PFSK-1 (cell line): ENCODE results near the gene MCCC2.

Experiments
- FOXP2 ChIP-seq: optimal IDR thresholded peaks from 2 replicates; pipeline ENCODE3; 2011; ENCODE audit warnings: borderline replicate concordance, control low read depth, inconsistent platforms; ENCODE audit not compliant: insufficient read depth; ENCODE audit errors: extremely low read length, extremely low read depth
- POLR2AphosphoS5 ChIP-seq: IDR thresholded peaks from 2 replicates; pipeline ENCODE4 v1.6.1; 2012; ENCODE audit warnings: low read depth, mild to moderate bottlenecking, control low read depth, low read length, moderate library complexity
- SIN3A ChIP-seq: IDR thresholded peaks from 2 replicates; pipeline ENCODE4 v1.6.1; 2012; ENCODE audit warnings: mild to moderate bottlenecking, low read length, moderate library complexity, borderline replicate concordance; ENCODE audit not compliant: insufficient read depth
- TAF1 ChIP-seq: IDR thresholded peaks from 2 replicates; pipeline ENCODE4 v1.6.1; 2012; ENCODE audit warnings: low read length, control low read depth, borderline replicate concordance; ENCODE audit not compliant: insufficient read depth
- TF ChIP-seq, protein P1 (sequence below), 2 experiments: IDR thresholded peaks; 2 replicates each; pipeline versions ENCODE4 v1.6.1 to v1.8.0; 2011 to 2012; ENCODE audit warnings: low read depth in 2 of 2, low read length in 2 of 2, control low read depth in 1 of 2, inconsistent platforms in 1 of 2, mild to moderate bottlenecking in 1 of 2, moderate library complexity in 1 of 2; ENCODE audit not compliant: insufficient read depth in 1 of 2

DNA sequence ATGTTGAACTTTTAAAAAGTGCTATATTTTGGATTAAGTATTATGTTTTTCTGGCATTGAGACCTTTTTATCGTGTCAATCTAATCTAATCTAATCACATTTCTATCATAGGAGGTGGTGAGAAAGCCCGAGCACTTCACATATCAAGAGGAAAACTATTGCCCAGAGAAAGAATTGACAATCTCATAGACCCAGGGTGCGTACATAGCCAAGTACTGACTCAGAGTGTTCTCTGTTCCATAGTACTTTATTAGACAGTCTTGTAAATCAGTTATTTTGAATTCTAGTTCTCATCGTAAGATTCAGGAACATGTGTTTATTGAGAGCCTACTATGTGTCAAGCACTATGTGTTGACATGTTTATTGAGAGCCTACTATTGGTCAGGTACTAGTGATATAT lies 9.0 kb downstream of the MCCC2 start:
- TF ChIP-seq, protein P1, sequence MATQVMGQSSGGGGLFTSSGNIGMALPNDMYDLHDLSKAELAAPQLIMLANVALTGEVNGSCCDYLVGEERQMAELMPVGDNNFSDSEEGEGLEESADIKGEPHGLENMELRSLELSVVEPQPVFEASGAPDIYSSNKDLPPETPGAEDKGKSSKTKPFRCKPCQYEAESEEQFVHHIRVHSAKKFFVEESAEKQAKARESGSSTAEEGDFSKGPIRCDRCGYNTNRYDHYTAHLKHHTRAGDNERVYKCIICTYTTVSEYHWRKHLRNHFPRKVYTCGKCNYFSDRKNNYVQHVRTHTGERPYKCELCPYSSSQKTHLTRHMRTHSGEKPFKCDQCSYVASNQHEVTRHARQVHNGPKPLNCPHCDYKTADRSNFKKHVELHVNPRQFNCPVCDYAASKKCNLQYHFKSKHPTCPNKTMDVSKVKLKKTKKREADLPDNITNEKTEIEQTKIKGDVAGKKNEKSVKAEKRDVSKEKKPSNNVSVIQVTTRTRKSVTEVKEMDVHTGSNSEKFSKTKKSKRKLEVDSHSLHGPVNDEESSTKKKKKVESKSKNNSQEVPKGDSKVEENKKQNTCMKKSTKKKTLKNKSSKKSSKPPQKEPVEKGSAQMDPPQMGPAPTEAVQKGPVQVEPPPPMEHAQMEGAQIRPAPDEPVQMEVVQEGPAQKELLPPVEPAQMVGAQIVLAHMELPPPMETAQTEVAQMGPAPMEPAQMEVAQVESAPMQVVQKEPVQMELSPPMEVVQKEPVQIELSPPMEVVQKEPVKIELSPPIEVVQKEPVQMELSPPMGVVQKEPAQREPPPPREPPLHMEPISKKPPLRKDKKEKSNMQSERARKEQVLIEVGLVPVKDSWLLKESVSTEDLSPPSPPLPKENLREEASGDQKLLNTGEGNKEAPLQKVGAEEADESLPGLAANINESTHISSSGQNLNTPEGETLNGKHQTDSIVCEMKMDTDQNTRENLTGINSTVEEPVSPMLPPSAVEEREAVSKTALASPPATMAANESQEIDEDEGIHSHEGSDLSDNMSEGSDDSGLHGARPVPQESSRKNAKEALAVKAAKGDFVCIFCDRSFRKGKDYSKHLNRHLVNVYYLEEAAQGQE (IDR thresholded peaks at IDR 0.05; ENCODE audit: insufficient read depth in 1 of 2, low read depth in 2 of 2, low read length in 2 of 2) = no peak
- no peak for TF ChIP-seq POLR2AphosphoS5
- no peak for TF ChIP-seq FOXP2
- no peak for TF ChIP-seq TAF1
- no peak for TF ChIP-seq SIN3A
